NCI-H526 (cell line): Measurements from ENCODE around the gene PTPRN2.

ENCODE experiments used
- DNase-seq, 2 experiments: peaks; one replicate each; lab custom pipeline; 2025; lab: John Stamatoyannopoulos, UW

The PTPRN2 gene

GRCh38 chr7:157814931-157815705, 772.5 kb downstream of the PTPRN2 start:
- DNase-seq, result no peak

GRCh38 chr7:157813741-157814661, 773.6 kb downstream of the PTPRN2 start:
- no peak for DNase-seq

GRCh38 chr7:157813053-157813452, 774.6 kb downstream of the PTPRN2 start:
- no peak for DNase-seq

- DNase-seq, result no peak
Measured at GRCh38 chr7:157811946-157812345, 775.7 kb downstream of the PTPRN2 start.

- DNase-seq, result no peak
Measured at GRCh38 chr7:157809863-157810851, 777.5 kb downstream of the PTPRN2 start.

- no peak for DNase-seq
Measured at GRCh38 chr7:157809154-157809862, 778.3 kb downstream of the PTPRN2 start.

GRCh38 chr7:157808042-157808441, 779.6 kb downstream of the PTPRN2 start:
- no peak for DNase-seq

GRCh38 chr7:157807510-157807909, 780.1 kb downstream of the PTPRN2 start:
- no peak for DNase-seq

GRCh38 chr7:157806711-157807110, 780.9 kb downstream of the PTPRN2 start:
- DNase-seq, result no peak

- no peak for DNase-seq
Measured at GRCh38 chr7:157805713-157806112, 781.9 kb downstream of the PTPRN2 start.

GRCh38 chr7:157803906-157804305, 783.7 kb downstream of the PTPRN2 start:
- DNase-seq, result no peak

- DNase-seq, result no peak
Measured at GRCh38 chr7:157801971-157802675, 785.5 kb downstream of the PTPRN2 start.

GRCh38 chr7:157801113-157801512, 786.5 kb downstream of the PTPRN2 start:
- DNase-seq, result no peak

GRCh38 chr7:157800281-157800680, 787.3 kb downstream of the PTPRN2 start:
- no peak for DNase-seq

GRCh38 chr7:157799076-157799685, 788.4 kb downstream of the PTPRN2 start:
- no peak for DNase-seq

- no peak for DNase-seq
Measured at GRCh38 chr7:157797361-157797760, 790.3 kb downstream of the PTPRN2 start.

- no peak for DNase-seq
Measured at GRCh38 chr7:157796846-157797245, 790.8 kb downstream of the PTPRN2 start.

GRCh38 chr7:157795643-157796042, 792.0 kb downstream of the PTPRN2 start:
- peak in 1 of 2 experiments; percentile 31 for DNase-seq

- no peak for DNase-seq
Measured at GRCh38 chr7:157795199-157795598, 792.4 kb downstream of the PTPRN2 start.

- no peak for DNase-seq
Measured at GRCh38 chr7:157794746-157795065, 792.9 kb downstream of the PTPRN2 start.
